ENCODE measurements around the gene KLHL29.

Gene KLHL29

GRCh38 chr2:23583467-23583866 lies 198.5 kb downstream of the KLHL29 start:
- no peak for DNase-seq

- no peak for DNase-seq
Measured at GRCh38 chr2:23584054-23584745, 199.2 kb downstream of the KLHL29 start.

- no peak for DNase-seq
Measured at GRCh38 chr2:23585273-23586170, 200.5 kb downstream of the KLHL29 start.

GRCh38 chr2:23586741-23587306 lies 201.8 kb downstream of the KLHL29 start:
- DNase-seq = no peak

GRCh38 chr2:23587341-23587880 lies 202.4 kb downstream of the KLHL29 start:
- no peak for DNase-seq

GRCh38 chr2:23588106-23588505 lies 203.1 kb downstream of the KLHL29 start:
- no peak for DNase-seq

GRCh38 chr2:23588508-23589201 lies 203.7 kb downstream of the KLHL29 start:
- DNase-seq = no peak

GRCh38 chr2:23589220-23589647 lies 204.3 kb downstream of the KLHL29 start:
- DNase-seq = no peak

- no peak for DNase-seq
Measured at GRCh38 chr2:23589739-23590138, 204.8 kb downstream of the KLHL29 start.

- DNase-seq = no peak
Measured at GRCh38 chr2:23590241-23590869, 205.4 kb downstream of the KLHL29 start.

GRCh38 chr2:23591111-23591510 lies 206.1 kb downstream of the KLHL29 start:
- DNase-seq = no peak

- no peak for DNase-seq
Measured at GRCh38 chr2:23592061-23592685, 207.2 kb downstream of the KLHL29 start.

- DNase-seq = no peak
Measured at GRCh38 chr2:23592898-23593751, 208.1 kb downstream of the KLHL29 start.

- no peak for DNase-seq
Measured at GRCh38 chr2:23593752-23594459, 208.9 kb downstream of the KLHL29 start.

GRCh38 chr2:23594460-23594825 lies 209.5 kb downstream of the KLHL29 start:
- no peak for DNase-seq

- no peak for DNase-seq
Measured at GRCh38 chr2:23595021-23595420, 210.0 kb downstream of the KLHL29 start.

- DNase-seq = no peak
Measured at GRCh38 chr2:23595601-23596251, 210.7 kb downstream of the KLHL29 start.

GRCh38 chr2:23596316-23596885 lies 211.4 kb downstream of the KLHL29 start:
- no peak for DNase-seq

GRCh38 chr2:23597687-23598086 lies 212.7 kb downstream of the KLHL29 start:
- no peak for DNase-seq
